Muscle layer of colon (tissue), 2 donors: ENCODE results near the gene INAFM1.
"Not testable (repeated sequence)": the region's sequence is repeated elsewhere in the genome, so short reads cannot be mapped to it uniquely, and the experiment has no call there.

ENCODE experiments used
- H3K27ac ChIP-seq: one replicate; pipeline ENCODE4 v1.7.0; 2013; ENCODE audit warnings: low read depth, mild to moderate bottlenecking, low read length, moderate library complexity
- H3K27me3 ChIP-seq, 2 donors: one replicate each; pipeline ENCODE4 v1.7.0; 2013; ENCODE audit warnings: low read length in 2 of 2, mild to moderate bottlenecking in 2 of 2; ENCODE audit not compliant: insufficient read depth in 2 of 2, control insufficient read depth in 1 of 2
- H3K36me3 ChIP-seq: one replicate; pipeline ENCODE4 v1.7.0; 2013; ENCODE audit warnings: mild to moderate bottlenecking, low read length; ENCODE audit not compliant: insufficient read depth
- H3K4me1 ChIP-seq: one replicate; pipeline ENCODE4 v1.7.0; 2013; ENCODE audit warnings: mild to moderate bottlenecking, low read length; ENCODE audit not compliant: insufficient read depth
- H3K4me3 ChIP-seq, 2 donors: one replicate each; pipeline ENCODE4 v1.7.0; 2013; ENCODE audit warnings: low read length in 2 of 2, low read depth in 1 of 2, mild to moderate bottlenecking in 1 of 2, moderate library complexity in 1 of 2
- H3K9ac ChIP-seq: one replicate; pipeline ENCODE4 v1.7.0; 2013; ENCODE audit warnings: low read length
- H3K9me3 ChIP-seq: one replicate; pipeline ENCODE4 v1.7.0; 2013; ENCODE audit warnings: mild to moderate bottlenecking, low read length
- donor health status: abdominal sarcoma.
- donor health status: Adenocarcinoma of cecum.

INAFM1 gene

DNA sequence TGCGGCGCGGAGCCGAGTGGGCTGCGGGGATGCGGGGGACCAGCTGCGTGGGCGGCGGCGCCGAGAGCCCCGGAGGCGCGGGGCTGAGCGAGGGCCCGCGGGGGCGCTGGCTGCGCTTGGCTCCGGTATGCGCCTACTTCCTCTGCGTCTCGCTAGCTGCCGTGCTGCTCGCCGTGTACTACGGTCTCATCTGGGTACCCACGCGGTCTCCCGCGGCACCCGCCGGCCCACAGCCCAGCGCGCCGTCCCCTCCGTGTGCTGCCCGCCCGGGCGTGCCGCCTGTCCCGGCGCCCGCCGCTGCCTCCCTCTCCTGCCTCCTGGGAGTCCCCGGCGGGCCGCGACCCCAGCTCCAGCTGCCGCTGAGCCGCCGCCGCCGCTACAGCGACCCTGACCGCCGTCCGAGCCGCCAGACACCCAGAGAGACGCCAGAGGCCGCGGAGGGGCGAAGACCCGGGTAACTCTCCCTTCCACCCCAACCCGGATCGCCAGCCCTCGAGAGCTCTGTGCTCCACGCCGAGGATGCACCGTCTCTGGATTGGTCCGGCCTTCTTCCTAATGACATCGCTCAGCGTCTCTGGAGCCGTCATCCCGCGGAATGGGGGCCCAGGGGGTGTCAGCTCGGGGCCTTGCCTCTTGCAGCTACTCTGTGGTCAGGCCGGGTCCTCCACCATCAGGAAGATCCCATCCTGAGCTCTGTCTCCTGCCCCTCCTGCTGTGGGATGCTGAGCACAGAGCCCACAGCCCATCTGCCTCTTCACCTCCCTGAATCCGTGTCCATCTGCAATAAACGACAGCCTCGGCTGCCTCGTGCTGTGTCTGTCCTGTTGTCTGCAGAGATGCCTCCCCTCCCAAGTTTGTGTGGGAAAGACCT, 441 bp downstream of the INAFM1 start:
- Histone ChIP-seq H3K27me3 (no peaks in the 10 kb centered on the region), H3K27ac (peak overlapping the region; percentile 48), H3K4me3 (peak overlapping the region; percentile 15 to 47), H3K9me3 (no peaks in the 10 kb centered on the region), H3K36me3 (peaks cover 17% of the 10 kb centered on the region), H3K4me1 (peaks cover 28% of the 10 kb centered on the region), H3K9ac (no peak overlapping the region)

DNA sequence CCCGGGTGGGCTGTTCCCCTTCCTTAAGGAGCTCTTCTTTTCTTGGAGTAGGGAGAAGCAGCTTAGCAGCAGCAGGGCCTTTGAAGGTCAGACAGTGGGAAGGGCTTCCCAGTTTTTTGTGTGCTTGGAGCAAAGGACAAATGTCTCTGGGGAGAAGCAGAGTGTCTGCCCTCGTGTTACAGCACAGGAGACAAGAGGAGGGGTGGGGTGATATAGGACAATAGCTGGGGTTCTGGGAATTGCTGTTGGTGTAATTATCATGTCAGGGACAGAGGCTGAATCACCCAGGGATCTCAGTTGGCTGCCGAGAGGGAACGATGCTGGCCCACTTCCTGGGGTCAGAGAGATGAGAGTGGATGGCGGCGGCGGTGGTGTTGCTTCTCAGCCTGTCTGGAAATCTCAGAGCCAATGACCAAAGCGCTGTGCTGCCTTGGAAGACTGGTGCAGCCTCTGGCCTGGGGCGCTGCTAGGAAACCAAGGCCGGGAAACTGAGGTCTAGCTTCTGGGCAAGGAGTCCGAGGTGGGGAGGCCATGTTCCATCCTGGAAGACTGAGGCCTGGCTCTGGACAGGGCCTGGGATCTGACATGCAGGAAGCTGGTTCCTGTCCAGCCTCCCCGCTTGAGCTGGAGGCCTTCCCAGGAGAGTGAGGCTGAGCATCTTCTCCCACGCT, 1.2 kb downstream of the INAFM1 start:
- Histone ChIP-seq H3K9ac (no peak overlapping the region), H3K4me1 (peaks cover 31% of the 10 kb centered on the region), H3K9me3 (no peaks in the 10 kb centered on the region), H3K4me3 (peak overlapping the region in 1 of 2 donors; percentile 47), H3K27me3 (no peaks in the 10 kb centered on the region), H3K27ac (peak overlapping the region; percentile 48), H3K36me3 (peaks cover 9% of the 10 kb centered on the region)

DNA sequence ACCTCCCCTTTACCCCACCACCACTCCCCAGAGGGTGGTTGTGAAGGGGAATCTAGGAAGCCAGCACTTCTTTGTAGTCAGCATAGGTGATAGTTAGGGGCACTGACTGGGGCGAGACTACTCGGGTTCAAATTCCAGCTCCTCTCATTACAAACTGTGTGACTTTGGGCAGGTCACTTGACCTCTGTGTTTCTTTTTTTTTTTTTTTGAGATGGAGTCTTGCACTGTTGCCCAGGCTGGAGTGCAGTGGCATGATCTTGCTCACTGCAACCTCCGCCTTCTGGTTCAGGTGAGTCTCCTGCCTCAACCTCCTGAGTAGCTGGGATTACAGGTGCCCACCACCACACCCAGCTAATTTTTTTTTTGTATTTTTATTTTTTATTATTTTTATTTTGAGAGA, 1.8 kb downstream of the INAFM1 start:
- not testable (repeated sequence) for H3K36me3 ChIP-seq, H3K9me3 ChIP-seq, H3K4me3 ChIP-seq, H3K9ac ChIP-seq, H3K27me3 ChIP-seq
- Histone ChIP-seq H3K27ac (peak overlapping the region; percentile 15), H3K4me1 (peaks cover 31% of the 10 kb centered on the region)

DNA sequence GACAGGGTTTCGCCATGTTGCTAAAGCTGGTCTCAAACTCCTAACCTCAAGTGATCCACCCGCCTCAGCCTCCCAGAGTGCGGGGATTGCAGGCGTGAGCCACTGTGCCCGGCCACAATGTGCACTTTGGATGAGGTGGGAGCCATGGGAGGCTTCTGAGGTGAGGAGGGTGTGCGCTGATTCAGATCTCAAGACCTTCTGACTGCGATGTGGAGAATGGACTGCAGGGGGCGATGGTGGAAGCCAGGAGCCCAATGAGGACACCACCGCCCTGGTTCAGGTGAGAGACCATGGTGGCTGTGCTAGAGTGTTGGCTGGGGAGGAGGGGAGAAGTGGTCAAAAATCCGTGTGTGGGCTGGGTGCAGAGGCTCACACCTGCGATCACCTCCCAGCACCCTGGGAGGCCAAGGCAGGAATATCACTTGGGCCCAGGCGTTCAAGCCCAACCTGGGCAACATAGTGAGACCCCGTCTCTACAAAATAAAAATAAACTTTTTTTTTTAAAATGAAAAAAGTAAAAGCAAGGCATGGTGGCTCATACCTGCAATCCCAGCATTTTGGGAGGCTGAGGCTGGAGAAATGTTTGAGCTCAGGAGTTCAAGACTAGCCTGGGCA, 5.6 kb downstream of the INAFM1 start:
- Histone ChIP-seq H3K4me3 (no peak overlapping the region), H3K27me3 (no peaks in the 10 kb centered on the region), H3K36me3 (no peaks in the 10 kb centered on the region), H3K9ac (no peak overlapping the region), H3K27ac (no peak overlapping the region), H3K9me3 (no peaks in the 10 kb centered on the region), H3K4me1 (peaks cover 22% of the 10 kb centered on the region)

DNA sequence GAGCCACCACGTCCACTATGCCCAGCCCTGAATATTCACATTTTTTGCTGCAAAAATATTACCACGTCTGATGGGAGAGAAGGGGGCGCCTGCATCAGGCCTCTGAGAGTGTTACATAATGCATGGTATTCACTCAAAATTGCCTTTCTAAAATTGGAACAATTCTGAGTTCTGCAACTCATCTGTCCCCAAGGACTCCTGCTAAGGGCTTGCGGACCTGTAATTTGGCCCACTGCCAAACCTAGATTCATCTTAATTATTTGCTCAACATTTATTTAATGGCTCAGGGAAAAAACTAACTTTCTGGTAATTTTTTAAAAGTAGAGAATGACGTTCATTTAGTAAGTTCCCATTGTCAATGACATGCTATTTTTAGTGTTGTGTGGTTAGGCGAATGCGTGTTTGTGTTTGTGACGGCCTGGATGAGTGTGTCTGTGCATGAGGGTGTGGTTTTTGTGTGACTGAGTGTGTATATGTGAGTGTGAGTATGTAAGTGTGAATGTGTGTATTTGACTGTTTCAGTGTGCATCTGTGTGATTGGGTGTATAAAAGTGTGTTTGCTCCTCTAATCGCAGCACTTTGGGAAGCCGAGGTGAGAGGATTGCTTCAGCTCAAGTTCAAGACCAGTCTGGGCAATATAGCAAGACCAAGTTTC, 8.8 kb downstream of the INAFM1 start:
- Histone ChIP-seq H3K4me3 (no peak overlapping the region), H3K36me3 (no peaks in the 10 kb centered on the region), H3K4me1 (peaks cover 3% of the 10 kb centered on the region), H3K9ac (no peak overlapping the region), H3K9me3 (no peaks in the 10 kb centered on the region), H3K27ac (no peak overlapping the region), H3K27me3 (no peaks in the 10 kb centered on the region)

DNA sequence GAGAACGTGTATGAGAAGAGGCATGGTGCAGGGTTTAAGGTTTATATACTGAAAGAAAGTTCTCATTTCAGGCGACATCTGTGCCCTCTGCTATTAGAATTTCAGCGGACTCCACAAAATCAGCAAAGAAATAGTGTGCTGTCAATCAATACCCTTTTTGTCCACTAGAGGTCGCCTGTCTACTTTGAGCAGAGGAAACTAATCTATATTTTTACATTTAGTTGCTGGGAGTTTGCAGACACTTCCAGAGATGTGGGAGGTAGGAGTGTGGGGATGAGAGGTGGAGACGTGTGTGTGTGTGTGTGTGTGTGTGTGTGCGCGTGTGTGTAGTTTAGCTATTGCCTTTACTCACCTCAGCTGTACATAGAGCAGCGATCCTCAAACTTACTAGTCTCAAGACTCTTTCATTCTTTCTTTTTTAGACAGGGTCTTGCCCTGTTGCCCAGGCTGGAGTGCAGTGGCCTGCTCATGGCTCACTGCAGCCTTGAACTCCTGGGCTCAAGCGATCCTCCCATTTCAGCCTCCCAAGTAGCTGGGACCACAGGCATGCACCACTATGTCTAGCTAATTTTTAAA, 9.7 kb downstream of the INAFM1 start:
- Histone ChIP-seq H3K4me3 (no peak overlapping the region), H3K9ac (no peak overlapping the region), H3K36me3 (no peaks in the 10 kb centered on the region), H3K9me3 (no peaks in the 10 kb centered on the region), H3K27me3 (no peaks in the 10 kb centered on the region), H3K27ac (no peak overlapping the region), H3K4me1 (peaks cover 3% of the 10 kb centered on the region)

DNA sequence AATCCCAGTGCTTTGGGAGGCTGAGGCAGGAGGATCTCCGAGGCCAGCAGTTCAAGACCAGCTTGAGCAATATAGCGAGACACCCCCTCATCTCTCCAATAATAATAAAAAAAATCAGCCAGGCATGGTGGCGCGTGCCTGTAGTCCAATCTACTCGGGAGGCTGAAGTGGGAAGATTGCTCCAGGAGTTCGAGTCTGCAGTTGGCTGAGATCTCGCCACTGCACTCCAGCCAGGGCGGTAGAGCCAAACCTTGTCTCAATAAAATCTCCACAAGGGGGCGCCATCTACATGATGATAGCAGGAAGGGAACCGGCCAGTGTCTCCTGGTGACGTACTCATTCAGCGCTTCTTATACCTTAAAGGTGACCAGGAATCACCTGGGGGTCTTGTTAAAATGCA, 21.4 kb downstream of the INAFM1 start:
- H3K9me3 ChIP-seq: no peaks in the 10 kb centered on the region
- no peaks in the 10 kb centered on the region for H3K4me1 ChIP-seq
- no peaks in the 10 kb centered on the region for H3K27me3 ChIP-seq
- no peaks in the 10 kb centered on the region for H3K36me3 ChIP-seq
- H3K4me3 ChIP-seq: no peak overlapping the region
- H3K27ac ChIP-seq: no peak overlapping the region
- no peak overlapping the region for H3K9ac ChIP-seq

DNA sequence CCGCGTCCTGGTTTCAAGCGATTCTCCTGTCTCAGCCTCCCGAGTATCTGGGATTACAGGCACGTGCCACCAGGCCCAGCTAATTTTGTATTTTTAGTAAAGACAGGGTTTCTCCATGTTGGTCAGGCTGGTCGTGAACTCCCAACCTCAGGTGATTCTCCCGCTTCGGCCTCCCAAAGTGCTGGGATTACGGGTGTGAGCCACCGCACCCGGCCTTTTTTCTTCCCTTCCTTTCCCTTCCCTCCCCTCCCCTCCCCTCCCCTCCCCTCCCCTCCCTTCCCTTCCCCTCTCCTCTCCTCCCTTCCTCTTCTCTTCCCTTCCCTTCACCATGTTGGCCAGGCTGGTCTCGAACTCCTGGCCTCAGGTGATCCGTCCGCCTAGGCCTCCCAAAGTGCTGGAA, 26.2 kb downstream of the INAFM1 start:
- H3K27me3 ChIP-seq, H3K4me3 ChIP-seq, H3K9me3 ChIP-seq, H3K4me1 ChIP-seq, H3K9ac ChIP-seq, H3K27ac ChIP-seq, H3K36me3 ChIP-seq: not testable (repeated sequence)

DNA sequence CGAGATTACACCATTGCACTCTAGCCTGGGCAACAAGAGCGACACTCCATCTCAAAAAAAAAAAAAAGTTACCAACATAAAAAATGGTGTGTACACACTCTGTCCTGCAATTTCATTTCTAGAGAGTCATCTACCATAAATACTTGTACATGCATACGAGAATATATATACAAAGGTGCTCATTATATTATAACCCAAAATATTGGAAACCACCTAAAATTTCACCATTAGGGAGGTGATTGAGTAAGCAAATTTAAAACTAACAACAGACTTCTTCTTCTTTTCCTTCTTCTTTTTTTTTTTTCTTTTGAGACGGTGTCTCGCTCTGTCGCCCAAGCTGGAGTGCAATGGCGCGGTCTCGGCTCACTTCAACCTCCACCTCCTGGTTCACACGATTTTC, 27.6 kb downstream of the INAFM1 start:
- Histone ChIP-seq H3K4me3 (no peak overlapping the region), H3K36me3 (no peaks in the 10 kb centered on the region), H3K4me1 (peaks cover 5% of the 10 kb centered on the region), H3K9ac (no peak overlapping the region), H3K27me3 (no peaks in the 10 kb centered on the region), H3K9me3 (no peaks in the 10 kb centered on the region), H3K27ac (no peak overlapping the region)

DNA sequence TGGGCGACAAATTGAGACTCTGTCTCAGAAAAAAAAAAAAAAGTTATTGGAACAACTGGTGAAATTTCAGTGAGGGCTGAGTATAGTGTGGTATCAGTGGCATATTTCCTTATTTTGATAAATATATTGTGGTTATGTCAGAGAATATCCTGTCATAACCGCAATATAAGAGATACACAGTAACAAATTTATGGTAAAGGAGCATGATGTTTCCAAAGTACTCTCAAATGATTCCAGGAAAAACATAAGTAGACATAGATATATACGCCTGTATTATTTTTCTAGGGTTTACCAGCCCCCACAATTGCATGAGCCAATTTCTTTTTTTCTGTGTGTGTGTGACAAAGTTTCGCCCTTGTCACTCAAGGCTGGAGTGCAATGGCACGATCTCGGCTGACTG, 29.3 kb downstream of the INAFM1 start:
- Histone ChIP-seq H3K4me1 (peaks cover 5% of the 10 kb centered on the region), H3K27me3 (no peaks in the 10 kb centered on the region), H3K9me3 (no peaks in the 10 kb centered on the region), H3K36me3 (no peaks in the 10 kb centered on the region), H3K27ac (no peak overlapping the region), H3K9ac (no peak overlapping the region), H3K4me3 (no peak overlapping the region)

DNA sequence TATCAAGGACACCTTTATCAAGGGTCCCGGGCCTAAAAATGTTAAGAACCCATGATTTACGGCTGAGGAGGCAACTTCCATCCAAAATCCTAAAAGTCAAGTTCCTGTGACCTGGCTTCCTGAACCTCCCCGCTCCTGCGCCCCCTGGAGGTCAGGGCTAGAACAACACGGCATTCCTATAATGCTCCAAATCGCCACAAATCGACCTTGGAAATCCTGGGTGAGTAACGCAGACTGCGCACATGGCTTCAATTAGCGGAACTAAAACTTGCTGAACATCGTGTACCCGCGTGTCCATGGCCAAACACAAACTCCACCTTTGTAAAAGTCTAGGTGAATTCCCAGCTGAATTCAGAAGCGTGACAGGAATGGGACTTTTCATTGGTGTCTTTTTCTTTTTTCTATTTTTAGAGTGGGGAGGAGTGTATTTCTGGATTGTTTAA, 30.6 kb downstream of the INAFM1 start:
- H3K27me3 ChIP-seq: peaks cover 0 to 5% of the 10 kb centered on the region in 2 donors
- no peaks in the 10 kb centered on the region for H3K9me3 ChIP-seq
- no peak overlapping the region for H3K4me3 ChIP-seq
- no peak overlapping the region for H3K27ac ChIP-seq
- H3K4me1 ChIP-seq: peaks cover 5% of the 10 kb centered on the region
- H3K9ac ChIP-seq: no peak overlapping the region
- H3K36me3 ChIP-seq: no peaks in the 10 kb centered on the region
